SK-N-SH treated with all-trans-retinoic acid at 6 μM for 48 hours (cell line): ENCODE results near the gene ZG16.

Source experiments
- ATAC-seq: fragments of 200-7000 bp; cut with Tn5 transposase; 3 replicates; pipeline ENCODE4 v1.9.1; 2020; ENCODE audit warnings: mild to moderate bottlenecking, moderate library complexity
- ARNTL ChIP-seq: fragments of 450-650 bp; formaldehyde crosslinking; IDR thresholded peaks from 2 replicates; pipeline ENCODE4 v1.5.0; 2020; ENCODE audit warnings: low read depth, mild to moderate bottlenecking, moderate library complexity, borderline replicate concordance
- BACH2 ChIP-seq: fragments of 250-450 bp; sonication (Bioruptor Pico); IDR thresholded peaks from 2 replicates; pipeline ENCODE4 v1.9.0; 2021; ENCODE audit warnings: mild to moderate bottlenecking, borderline replicate concordance
- ESRRG ChIP-seq: fragments of 250-450 bp; sonication (Bioruptor Pico); IDR thresholded peaks from 2 replicates; pipeline ENCODE4 v1.6.1; 2021; ENCODE audit warnings: mild to moderate bottlenecking
- GLIS3 ChIP-seq: fragments of 250-450 bp; sonication (Bioruptor Pico); IDR thresholded peaks from 2 replicates; pipeline ENCODE4 v1.5.0; 2020; ENCODE audit warnings: mild to moderate bottlenecking, moderate library complexity
- ISL1 ChIP-seq: fragments of 250-450 bp; sonication (Bioruptor Pico); IDR thresholded peaks from 2 replicates; pipeline ENCODE4 v2.1.2; 2022; ENCODE audit warnings: mild to moderate bottlenecking, moderate library complexity
- OSR1 ChIP-seq: fragments of 250-450 bp; sonication (Bioruptor Pico); IDR thresholded peaks from 2 replicates; pipeline ENCODE4 v1.8.0; 2022; ENCODE audit warnings: moderate library complexity, mild to moderate bottlenecking, inconsistent platforms
- PPARA ChIP-seq: fragments of 250-450 bp; sonication (Bioruptor Pico); IDR thresholded peaks from 2 replicates; pipeline ENCODE4 v1.5.0; 2020; ENCODE audit warnings: mild to moderate bottlenecking, borderline replicate concordance
- RARB ChIP-seq: fragments of 250-450 bp; sonication (Bioruptor Pico); IDR thresholded peaks from 2 replicates; pipeline ENCODE4 v1.8.0; 2021; ENCODE audit warnings: mild to moderate bottlenecking, moderate library complexity
- SNAI2 ChIP-seq: fragments of 250-450 bp; sonication (Bioruptor Pico); IDR thresholded peaks from 2 replicates; pipeline ENCODE4 v1.5.0; 2020; ENCODE audit warnings: mild to moderate bottlenecking, moderate library complexity
- TCF4 ChIP-seq: fragments of 250-450 bp; sonication (Bioruptor Pico); IDR thresholded peaks from 2 replicates; pipeline ENCODE4 v1.8.0; 2021; ENCODE audit warnings: mild to moderate bottlenecking, moderate library complexity, borderline replicate concordance
- TOX ChIP-seq: fragments of 250-450 bp; sonication (Bioruptor Pico); IDR thresholded peaks from 2 replicates; pipeline ENCODE4 v1.8.0; 2021; ENCODE audit warnings: mild to moderate bottlenecking, moderate library complexity, borderline replicate concordance
- ZC3H10 ChIP-seq: fragments of 250-450 bp; sonication (Bioruptor Pico); IDR thresholded peaks from 2 replicates; pipeline ENCODE4 v1.5.1; 2021; ENCODE audit warnings: mild to moderate bottlenecking, moderate library complexity
- ZFP3 ChIP-seq: fragments of 250-450 bp; sonication (Bioruptor Pico); IDR thresholded peaks from 2 replicates; pipeline ENCODE4 v1.5.0; 2020; ENCODE audit warnings: mild to moderate bottlenecking, moderate library complexity
- ZFP30 ChIP-seq: fragments of 450-650 bp; formaldehyde crosslinking; IDR thresholded peaks from 2 replicates; pipeline ENCODE4 v1.5.0; 2022; ENCODE audit warnings: mild to moderate bottlenecking, moderate library complexity
- ZNF565 ChIP-seq: fragments of 450-650 bp; formaldehyde crosslinking; conservative IDR thresholded peaks from 2 replicates; pipeline ENCODE4 v1.5.0; 2020; ENCODE audit warnings: low read depth, mild to moderate bottlenecking, moderate library complexity
- ZNF70 ChIP-seq: fragments of 450-650 bp; formaldehyde crosslinking; IDR thresholded peaks from 2 replicates; pipeline ENCODE4 v1.5.0; 2020; ENCODE audit warnings: mild to moderate bottlenecking, moderate library complexity
- ZNF8 ChIP-seq: fragments of 450-650 bp; formaldehyde crosslinking; IDR thresholded peaks from 2 replicates; pipeline ENCODE4 v1.5.0; 2020; ENCODE audit warnings: mild to moderate bottlenecking, moderate library complexity
- TF ChIP-seq, protein P1 (sequence below): fragments of 250-450 bp; sonication (Bioruptor Pico); IDR thresholded peaks from 2 replicates; pipeline ENCODE4 v1.5.0; 2020; ENCODE audit warnings: mild to moderate bottlenecking, moderate library complexity
- TF ChIP-seq, protein P2 (sequence below): fragments of 250-450 bp; sonication (Bioruptor Pico); IDR thresholded peaks from 2 replicates; pipeline ENCODE4 v1.5.1; 2020; ENCODE audit warnings: low read depth, mild to moderate bottlenecking, moderate library complexity
- TF ChIP-seq, protein P3 (sequence below): fragments of 250-450 bp; sonication (Bioruptor Pico); IDR thresholded peaks from 2 replicates; pipeline ENCODE4 v1.8.0; 2021; ENCODE audit warnings: low read depth, mild to moderate bottlenecking, moderate library complexity, borderline replicate concordance

Gene ZG16

DNA sequence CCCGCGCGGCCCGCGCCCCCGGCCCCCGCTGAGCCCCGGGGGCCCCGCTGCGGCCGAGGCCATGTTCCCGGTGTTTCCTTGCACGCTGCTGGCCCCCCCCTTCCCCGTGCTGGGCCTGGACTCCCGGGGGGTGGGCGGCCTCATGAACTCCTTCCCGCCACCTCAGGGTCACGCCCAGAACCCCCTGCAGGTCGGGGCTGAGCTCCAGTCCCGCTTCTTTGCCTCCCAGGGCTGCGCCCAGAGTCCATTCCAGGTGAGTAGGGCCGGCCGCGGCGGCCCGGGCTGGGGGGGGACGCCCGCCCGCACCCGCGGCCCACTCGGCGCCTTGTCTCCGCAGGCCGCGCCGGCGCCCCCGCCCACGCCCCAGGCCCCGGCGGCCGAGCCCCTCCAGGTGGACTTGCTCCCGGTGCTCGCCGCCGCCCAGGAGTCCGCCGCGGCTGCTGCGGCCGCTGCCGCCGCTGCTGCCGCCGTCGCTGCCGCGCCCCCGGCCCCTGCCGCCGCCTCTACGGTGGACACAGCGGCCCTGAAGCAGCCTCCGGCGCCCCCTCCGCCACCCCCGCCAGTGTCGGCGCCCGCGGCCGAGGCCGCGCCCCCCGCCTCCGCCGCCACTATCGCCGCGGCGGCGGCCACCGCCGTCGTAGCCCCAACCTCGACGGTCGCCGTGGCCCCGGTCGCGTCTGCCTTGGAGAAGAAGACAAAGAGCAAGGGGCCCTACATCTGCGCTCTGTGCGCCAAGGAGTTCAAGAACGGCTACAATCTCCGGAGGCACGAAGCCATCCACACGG, 28.8 kb downstream of the ZG16 start:
- no peak for ATAC-seq
- TF ChIP-seq ZFP3 (CRISPR knock-in tag), result no peak
- TF ChIP-seq SNAI2 (CRISPR knock-in tag), result no peak
- no peak for TF ChIP-seq TOX (CRISPR knock-in tag)
- TF ChIP-seq, protein P1, sequence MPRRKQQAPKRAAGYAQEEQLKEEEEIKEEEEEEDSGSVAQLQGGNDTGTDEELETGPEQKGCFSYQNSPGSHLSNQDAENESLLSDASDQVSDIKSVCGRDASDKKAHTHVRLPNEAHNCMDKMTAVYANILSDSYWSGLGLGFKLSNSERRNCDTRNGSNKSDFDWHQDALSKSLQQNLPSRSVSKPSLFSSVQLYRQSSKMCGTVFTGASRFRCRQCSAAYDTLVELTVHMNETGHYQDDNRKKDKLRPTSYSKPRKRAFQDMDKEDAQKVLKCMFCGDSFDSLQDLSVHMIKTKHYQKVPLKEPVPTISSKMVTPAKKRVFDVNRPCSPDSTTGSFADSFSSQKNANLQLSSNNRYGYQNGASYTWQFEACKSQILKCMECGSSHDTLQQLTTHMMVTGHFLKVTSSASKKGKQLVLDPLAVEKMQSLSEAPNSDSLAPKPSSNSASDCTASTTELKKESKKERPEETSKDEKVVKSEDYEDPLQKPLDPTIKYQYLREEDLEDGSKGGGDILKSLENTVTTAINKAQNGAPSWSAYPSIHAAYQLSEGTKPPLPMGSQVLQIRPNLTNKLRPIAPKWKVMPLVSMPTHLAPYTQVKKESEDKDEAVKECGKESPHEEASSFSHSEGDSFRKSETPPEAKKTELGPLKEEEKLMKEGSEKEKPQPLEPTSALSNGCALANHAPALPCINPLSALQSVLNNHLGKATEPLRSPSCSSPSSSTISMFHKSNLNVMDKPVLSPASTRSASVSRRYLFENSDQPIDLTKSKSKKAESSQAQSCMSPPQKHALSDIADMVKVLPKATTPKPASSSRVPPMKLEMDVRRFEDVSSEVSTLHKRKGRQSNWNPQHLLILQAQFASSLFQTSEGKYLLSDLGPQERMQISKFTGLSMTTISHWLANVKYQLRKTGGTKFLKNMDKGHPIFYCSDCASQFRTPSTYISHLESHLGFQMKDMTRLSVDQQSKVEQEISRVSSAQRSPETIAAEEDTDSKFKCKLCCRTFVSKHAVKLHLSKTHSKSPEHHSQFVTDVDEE (CRISPR knock-in tag), result no peak
- TF ChIP-seq GLIS3 (CRISPR knock-in tag), result no peak
- TF ChIP-seq ESRRG (CRISPR knock-in tag), result no peak
- no peak for TF ChIP-seq ZNF70 (CRISPR knock-in tag)
- TF ChIP-seq BACH2 (CRISPR knock-in tag), result no peak

DNA sequence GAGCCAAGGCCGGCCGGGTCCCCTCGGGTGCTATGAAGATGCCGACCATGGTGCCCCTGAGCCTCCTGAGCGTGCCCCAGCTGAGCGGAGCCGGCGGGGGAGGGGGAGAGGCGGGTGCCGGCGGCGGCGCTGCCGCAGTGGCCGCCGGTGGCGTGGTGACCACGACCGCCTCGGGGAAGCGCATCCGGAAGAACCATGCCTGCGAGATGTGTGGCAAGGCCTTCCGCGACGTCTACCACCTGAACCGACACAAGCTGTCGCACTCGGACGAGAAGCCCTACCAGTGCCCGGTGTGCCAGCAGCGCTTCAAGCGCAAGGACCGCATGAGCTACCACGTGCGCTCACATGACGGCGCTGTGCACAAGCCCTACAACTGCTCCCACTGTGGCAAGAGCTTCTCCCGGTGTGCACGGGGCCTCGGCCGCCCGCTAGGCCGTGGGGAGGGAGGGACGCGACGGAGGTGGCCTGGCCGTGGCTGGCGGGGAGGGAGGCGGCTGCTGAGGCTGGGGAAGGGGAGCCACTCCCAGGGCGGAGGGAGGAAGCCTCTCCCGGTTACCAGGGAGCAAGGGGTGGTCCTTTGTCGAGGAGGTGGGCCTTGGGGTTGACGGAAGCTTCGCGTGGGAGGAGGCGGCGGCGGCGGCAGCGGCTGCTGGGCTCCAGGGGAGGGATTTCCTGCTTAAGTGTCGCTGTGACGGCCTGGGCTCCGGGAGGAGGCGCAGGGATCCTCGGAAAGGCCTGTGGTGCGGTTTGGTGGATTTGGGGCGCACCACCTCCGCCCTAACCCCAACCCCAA, 29.6 kb downstream of the ZG16 start:
- ATAC-seq, result peak; percentile 13
- TF ChIP-seq BACH2 (CRISPR knock-in tag), result no peak
- no peak for TF ChIP-seq PPARA
- no peak for TF ChIP-seq ZNF70 (CRISPR knock-in tag)
- TF ChIP-seq ZNF8, result no peak
- no peak for TF ChIP-seq TOX (CRISPR knock-in tag)
- no peak for TF ChIP-seq ZFP30 (CRISPR knock-in tag)
- TF ChIP-seq, protein P2, sequence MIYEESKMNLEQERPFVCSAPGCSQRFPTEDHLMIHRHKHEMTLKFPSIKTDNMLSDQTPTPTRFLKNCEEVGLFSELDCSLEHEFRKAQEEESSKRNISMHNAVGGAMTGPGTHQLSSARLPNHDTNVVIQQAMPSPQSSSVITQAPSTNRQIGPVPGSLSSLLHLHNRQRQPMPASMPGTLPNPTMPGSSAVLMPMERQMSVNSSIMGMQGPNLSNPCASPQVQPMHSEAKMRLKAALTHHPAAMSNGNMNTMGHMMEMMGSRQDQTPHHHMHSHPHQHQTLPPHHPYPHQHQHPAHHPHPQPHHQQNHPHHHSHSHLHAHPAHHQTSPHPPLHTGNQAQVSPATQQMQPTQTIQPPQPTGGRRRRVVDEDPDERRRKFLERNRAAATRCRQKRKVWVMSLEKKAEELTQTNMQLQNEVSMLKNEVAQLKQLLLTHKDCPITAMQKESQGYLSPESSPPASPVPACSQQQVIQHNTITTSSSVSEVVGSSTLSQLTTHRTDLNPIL, result no peak
- no peak for TF ChIP-seq ZC3H10 (CRISPR knock-in tag)
- 0 out of 2 replicates have a peak, but pooled peaks have one; percentile 34 for TF ChIP-seq ARNTL (CRISPR knock-in tag)

DNA sequence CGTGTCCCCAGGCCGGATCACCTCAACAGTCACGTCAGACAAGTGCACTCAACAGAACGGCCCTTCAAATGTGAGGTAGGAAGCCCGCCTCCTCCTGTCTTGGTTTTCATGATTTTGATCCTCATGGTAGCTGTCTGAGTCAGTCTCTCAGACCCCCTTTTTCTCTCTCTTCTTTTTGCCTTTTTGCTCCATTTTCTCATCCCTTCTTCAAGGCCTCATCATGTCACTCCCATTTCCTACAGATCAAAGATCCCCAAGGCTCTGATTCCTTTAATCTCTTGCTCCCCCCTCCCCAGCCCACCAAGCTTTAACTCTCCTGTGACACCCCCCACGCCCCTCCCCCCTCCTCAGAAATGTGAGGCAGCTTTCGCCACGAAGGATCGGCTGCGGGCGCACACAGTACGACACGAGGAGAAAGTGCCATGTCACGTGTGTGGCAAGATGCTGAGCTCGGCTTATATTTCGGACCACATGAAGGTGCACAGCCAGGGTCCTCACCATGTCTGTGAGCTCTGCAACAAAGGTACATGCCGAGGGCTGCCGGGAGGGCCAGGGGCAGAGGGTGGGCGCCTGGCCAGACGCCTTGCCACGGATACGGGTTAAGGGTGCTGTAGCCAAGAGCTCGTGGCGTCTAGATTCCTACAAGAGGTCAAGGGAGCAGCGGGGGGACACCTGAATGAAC, 30.3 kb downstream of the ZG16 start:
- TF ChIP-seq BACH2 (CRISPR knock-in tag) (no peak), ZNF8 (no peak), TOX (CRISPR knock-in tag) (no peak), PPARA (no peak), ZC3H10 (CRISPR knock-in tag) (no peak), ARNTL (CRISPR knock-in tag) (no peak)
- TF ChIP-seq, protein P2, result no peak
- TF ChIP-seq, all 23 proteins: peak for 0
- ATAC-seq, result no peak

DNA sequence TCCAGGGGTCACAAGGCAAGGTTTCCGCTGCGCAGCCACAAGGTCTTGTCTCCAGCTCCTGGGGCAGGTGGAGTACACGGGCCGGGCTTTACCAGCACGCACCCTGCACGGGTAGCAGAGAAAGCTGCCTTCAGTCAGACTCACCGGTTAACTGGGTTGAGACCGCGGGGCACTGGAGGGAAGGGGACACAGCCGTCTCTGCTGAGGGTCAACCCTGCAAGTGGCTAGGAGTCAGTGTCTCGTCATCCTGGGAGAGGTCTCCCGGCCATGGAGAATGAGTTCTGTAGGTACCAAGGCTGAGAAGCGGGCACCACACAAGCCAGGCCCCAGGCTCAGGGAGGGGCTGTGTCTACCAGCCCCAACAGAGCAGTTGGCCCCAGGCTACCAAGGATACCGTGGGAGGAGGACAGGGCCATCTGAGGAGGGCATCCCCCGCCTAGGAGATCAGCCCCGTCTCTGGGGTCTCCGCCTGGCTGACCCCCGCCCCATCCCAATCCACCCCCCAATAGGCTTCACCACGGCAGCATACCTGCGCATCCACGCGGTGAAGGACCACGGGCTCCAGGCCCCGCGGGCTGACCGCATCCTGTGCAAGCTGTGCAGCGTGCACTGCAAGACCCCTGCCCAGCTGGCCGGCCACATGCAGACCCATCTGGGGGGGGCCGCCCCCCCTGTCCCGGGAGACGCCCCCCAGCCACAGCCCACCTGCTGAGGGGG, 31.1 kb downstream of the ZG16 start:
- TF ChIP-seq RARB (CRISPR knock-in tag), result no peak
- no peak for TF ChIP-seq ZNF70 (CRISPR knock-in tag)
- TF ChIP-seq ZNF8, result no peak
- TF ChIP-seq TCF4 (CRISPR knock-in tag), result no peak
- no peak for TF ChIP-seq GLIS3 (CRISPR knock-in tag)
- TF ChIP-seq, protein P3, sequence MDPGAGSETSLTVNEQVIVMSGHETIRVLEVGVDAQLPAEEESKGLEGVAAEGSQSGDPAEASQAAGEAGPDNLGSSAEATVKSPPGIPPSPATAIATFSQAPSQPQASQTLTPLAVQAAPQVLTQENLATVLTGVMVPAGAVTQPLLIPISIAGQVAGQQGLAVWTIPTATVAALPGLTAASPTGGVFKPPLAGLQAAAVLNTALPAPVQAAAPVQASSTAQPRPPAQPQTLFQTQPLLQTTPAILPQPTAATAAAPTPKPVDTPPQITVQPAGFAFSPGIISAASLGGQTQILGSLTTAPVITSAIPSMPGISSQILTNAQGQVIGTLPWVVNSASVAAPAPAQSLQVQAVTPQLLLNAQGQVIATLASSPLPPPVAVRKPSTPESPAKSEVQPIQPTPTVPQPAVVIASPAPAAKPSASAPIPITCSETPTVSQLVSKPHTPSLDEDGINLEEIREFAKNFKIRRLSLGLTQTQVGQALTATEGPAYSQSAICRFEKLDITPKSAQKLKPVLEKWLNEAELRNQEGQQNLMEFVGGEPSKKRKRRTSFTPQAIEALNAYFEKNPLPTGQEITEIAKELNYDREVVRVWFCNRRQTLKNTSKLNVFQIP (CRISPR knock-in tag), result no peak
- TF ChIP-seq ISL1 (CRISPR knock-in tag), result no peak
- no peak for TF ChIP-seq PPARA
- no peak for TF ChIP-seq OSR1
- TF ChIP-seq ARNTL (CRISPR knock-in tag), result no peak
- no peak for TF ChIP-seq BACH2 (CRISPR knock-in tag)
- no peak for TF ChIP-seq SNAI2 (CRISPR knock-in tag)
- TF ChIP-seq ZNF565, result no peak
- no peak for TF ChIP-seq ZC3H10 (CRISPR knock-in tag)
- TF ChIP-seq ESRRG (CRISPR knock-in tag), result no peak
- TF ChIP-seq, all 23 proteins: peak for 0
- no peak for ATAC-seq
